NCI-H460 (cell line): ENCODE data around the gene HDGFL3. TPM values are rescaled to one million over a fixed set of nuclear protein-coding genes. Genes with fewer than 3 reads are reported as not detected.

Experiments
- total RNA-seq: library from RNA; depleted of rRNA; stranded (reverse); fragments of >200 nt; shearing (Covaris generic); gene quantifications from 2 replicates; pipeline ENCODE4 v1.2.3, GENCODE V29; 2014; rRNA removed

HDGFL3 gene
- total RNA-seq, 1 experiment from 2014 or later, result 61.2 TPM

Other genes with a start within 250 kb of the HDGFL3 start
- gene RAMAC, start 221.6 kb downstream of the HDGFL3 start, total RNA-seq, result 22.0 and 23.3 TPM in 2 replicates
- 17.5 and 23.3 TPM in 2 replicates for gene C15orf40, start 196.2 kb downstream of the HDGFL3 start, total RNA-seq
- 67.0 and 67.9 TPM in 2 replicates for gene BTBD1, start 140.6 kb downstream of the HDGFL3 start, total RNA-seq
- gene TM6SF1, start 100.2 kb downstream of the HDGFL3 start, total RNA-seq, result 0.29 and 0.37 TPM in 2 replicates
- gene BNC1, start 76.8 kb upstream of the HDGFL3 start, total RNA-seq, result not detected in 2 replicates
- gene SH3GL3, start 239.5 kb upstream of the HDGFL3 start, total RNA-seq, result 0.37 TPM in 1 of 2 replicates, not detected in the other